ENCODE data around the gene TRAPPC4.
"Not testable (repeated sequence)": the region's sequence is repeated elsewhere in the genome, so short reads cannot be mapped to it uniquely, and the experiment has no call there.

The TRAPPC4 gene

GRCh38 chr11:119030329-119031047 is 11.9 kb downstream of the TRAPPC4 start, which contains the start of gene SLC37A4:
TSS of gene SLC37A4 (minus strand) at chr11:119030877.
- peak; percentile 73 to 98 (median 94) for DNase-seq

GRCh38 chr11:119031912-119032280 is 13.3 kb downstream of the TRAPPC4 start:
- no peak for DNase-seq

GRCh38 chr11:119033421-119033820 is 14.9 kb downstream of the TRAPPC4 start:
- DNase-seq, result not testable (repeated sequence)

GRCh38 chr11:119034813-119035212 is 16.2 kb downstream of the TRAPPC4 start:
- no peak for DNase-seq

GRCh38 chr11:119038884-119039283 is 20.3 kb downstream of the TRAPPC4 start:
- no peak for DNase-seq

GRCh38 chr11:119039471-119039870 is 20.9 kb downstream of the TRAPPC4 start:
- not testable (repeated sequence) for DNase-seq

- no peak for DNase-seq
These were observed 23.4 kb downstream of the TRAPPC4 start for GRCh38 chr11:119041821-119042514.

GRCh38 chr11:119042927-119043326 is 24.4 kb downstream of the TRAPPC4 start:
- DNase-seq, result no peak

- DNase-seq, result no peak
These were observed 26.1 kb downstream of the TRAPPC4 start for GRCh38 chr11:119044708-119045107.

GRCh38 chr11:119046489-119046888 is 27.9 kb downstream of the TRAPPC4 start:
- no peak for DNase-seq

- DNase-seq, result no peak
These were observed 28.6 kb downstream of the TRAPPC4 start for GRCh38 chr11:119047205-119047604.

GRCh38 chr11:119048644-119049043 is 30.1 kb downstream of the TRAPPC4 start:
- DNase-seq, result no peak

- no peak for DNase-seq
These were observed 30.5 kb downstream of the TRAPPC4 start for GRCh38 chr11:119049081-119049480.

- DNase-seq, result no peak
These were observed 33.0 kb downstream of the TRAPPC4 start for GRCh38 chr11:119051440-119052162.

GRCh38 chr11:119052163-119052814 is 33.7 kb downstream of the TRAPPC4 start:
- no peak for DNase-seq

- no peak for DNase-seq
These were observed 35.9 kb downstream of the TRAPPC4 start for GRCh38 chr11:119054418-119054817.

GRCh38 chr11:119055901-119056300 is 37.3 kb downstream of the TRAPPC4 start:
- no peak for DNase-seq

GRCh38 chr11:119056421-119056999 is 37.9 kb downstream of the TRAPPC4 start:
- DNase-seq, result peak in 20 of 58 donors; percentile 7 to 59 (median 42)

GRCh38 chr11:119057000-119057769 is 38.6 kb downstream of the TRAPPC4 start, which contains the start of gene HYOU1:
TSS of gene HYOU1 (minus strand) at chr11:119057205. CDS start at chr11:119056160, 1,045 bp downstream.
- DNase-seq, result peak; percentile 58 to 98 (median 96)

GRCh38 chr11:119059128-119059527 is 40.6 kb downstream of the TRAPPC4 start:
- DNase-seq, result not testable (repeated sequence)

Measured in anterior cingulate cortex (tissue), 58 donors.